ENCODE results near the gene THAP7.

DNA sequence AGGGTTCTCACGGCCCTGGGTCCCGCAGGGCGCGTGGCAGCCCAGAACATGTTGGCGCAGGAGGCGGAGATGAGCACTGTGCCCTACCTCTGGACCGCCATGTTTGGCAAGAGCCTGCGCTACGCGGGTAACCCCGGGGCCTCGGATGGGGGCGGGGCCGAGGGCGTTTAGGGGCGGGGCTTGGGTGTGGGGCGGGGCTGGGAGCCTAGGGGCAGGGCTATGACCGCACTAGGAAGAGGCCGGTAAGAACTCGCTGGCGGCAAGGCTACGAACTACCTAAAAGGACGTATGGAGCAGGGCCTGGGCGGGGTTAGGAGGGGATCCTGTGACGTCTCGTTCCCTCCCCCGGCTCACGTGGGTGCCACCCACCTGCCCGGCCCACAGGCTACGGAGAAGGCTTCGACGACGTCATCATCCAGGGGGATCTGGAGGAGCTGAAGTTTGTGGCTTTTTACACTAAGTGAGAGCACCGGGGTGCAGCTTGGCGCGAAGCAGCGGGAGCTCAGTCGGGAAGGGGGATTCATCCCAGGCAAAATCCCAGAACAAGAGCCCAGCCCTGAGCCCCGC is 22.6 kb downstream of the THAP7 start:
- no peak for TF ChIP-seq SRF (IDR thresholded peaks at IDR 0.05; ENCODE audit: low read depth)
- TF ChIP-seq, protein P1, sequence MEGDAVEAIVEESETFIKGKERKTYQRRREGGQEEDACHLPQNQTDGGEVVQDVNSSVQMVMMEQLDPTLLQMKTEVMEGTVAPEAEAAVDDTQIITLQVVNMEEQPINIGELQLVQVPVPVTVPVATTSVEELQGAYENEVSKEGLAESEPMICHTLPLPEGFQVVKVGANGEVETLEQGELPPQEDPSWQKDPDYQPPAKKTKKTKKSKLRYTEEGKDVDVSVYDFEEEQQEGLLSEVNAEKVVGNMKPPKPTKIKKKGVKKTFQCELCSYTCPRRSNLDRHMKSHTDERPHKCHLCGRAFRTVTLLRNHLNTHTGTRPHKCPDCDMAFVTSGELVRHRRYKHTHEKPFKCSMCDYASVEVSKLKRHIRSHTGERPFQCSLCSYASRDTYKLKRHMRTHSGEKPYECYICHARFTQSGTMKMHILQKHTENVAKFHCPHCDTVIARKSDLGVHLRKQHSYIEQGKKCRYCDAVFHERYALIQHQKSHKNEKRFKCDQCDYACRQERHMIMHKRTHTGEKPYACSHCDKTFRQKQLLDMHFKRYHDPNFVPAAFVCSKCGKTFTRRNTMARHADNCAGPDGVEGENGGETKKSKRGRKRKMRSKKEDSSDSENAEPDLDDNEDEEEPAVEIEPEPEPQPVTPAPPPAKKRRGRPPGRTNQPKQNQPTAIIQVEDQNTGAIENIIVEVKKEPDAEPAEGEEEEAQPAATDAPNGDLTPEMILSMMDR (IDR thresholded peaks at IDR 0.05 in 2 of 3, conservative IDR thresholded peaks at IDR 0.05 in 1 of 3; ENCODE audit: borderline replicate concordance in 1 of 3, insufficient read depth in 1 of 3, low read depth in 2 of 3, low read length in 2 of 3), result no peak

Measured in HCT116 (cell line).